DMS153 (cell line): ENCODE data around the gene PPP4C.
"Not testable (repeated sequence)": the region's sequence is repeated elsewhere in the genome, so short reads cannot be mapped to it uniquely, and the experiment has no call there.

Experiments used
- DNase-seq: peaks from one replicate; lab custom pipeline; 2025; lab: John Stamatoyannopoulos, UW

Gene PPP4C

DNA sequence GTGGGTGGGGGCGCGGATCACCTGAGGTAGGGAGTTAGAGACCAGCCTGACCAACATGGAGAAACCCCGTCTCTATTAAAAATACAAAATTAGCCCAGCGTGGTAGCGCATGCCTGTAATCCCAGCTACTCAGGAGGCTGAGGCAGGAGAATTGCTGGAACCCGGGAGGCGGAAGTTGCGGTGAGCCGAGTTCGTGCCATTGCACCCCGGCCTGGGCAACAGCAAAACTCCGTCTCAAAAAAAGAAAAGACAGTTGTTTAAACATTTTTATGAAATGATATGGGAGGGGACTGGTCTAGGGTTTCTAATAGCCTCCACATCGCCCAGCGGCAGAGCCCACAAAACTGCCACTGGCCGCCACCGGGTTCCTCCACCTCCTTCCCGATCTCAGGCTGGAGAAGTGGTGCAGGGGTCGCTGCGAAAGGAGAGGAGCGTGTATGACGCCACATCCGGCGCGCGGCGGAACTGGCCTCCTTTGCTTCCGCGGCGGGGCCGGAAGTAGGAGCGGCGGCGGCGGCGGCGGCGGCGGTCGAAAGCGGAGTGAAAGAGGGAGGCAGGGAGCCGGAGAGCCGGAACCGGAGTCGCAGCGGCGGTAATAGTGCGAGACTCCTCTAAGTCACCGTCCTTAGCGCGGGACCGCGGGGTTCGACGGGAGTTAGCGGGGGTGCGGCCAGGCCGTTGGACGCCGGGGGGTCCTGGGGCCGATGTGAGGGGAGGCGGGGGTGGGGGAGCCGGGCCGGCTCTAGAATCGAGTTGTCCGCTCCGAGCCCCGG lies at the start of gene PPP4C:
Gene PPP4C, plus strand, starts transcription at position 492 of the 773 bp plus-strand sequence. CDS start 384 bp downstream, outside the sequence.
- DNase-seq, result peak; percentile 52

DNA sequence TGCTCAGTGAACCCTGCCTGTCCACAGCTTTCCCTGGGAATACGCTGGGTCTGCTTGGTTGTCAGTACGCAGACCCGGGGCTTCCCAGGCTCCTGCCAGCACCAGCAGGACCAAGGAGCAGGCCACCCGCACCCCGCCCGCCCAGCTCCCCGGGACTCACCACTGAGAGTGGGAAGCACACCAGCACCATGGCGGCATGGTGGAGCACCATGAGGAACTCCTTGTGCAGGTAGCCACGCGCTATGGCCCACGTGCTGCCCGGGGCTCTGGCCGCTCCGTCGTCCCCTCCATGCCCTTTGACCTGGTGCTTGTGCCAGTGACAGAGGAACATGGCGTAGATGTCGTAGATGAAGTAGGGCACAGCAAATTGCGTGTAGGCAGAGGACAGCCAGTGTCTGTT lies 49.3 kb upstream of the PPP4C start:
- DNase-seq, result no peak

DNA sequence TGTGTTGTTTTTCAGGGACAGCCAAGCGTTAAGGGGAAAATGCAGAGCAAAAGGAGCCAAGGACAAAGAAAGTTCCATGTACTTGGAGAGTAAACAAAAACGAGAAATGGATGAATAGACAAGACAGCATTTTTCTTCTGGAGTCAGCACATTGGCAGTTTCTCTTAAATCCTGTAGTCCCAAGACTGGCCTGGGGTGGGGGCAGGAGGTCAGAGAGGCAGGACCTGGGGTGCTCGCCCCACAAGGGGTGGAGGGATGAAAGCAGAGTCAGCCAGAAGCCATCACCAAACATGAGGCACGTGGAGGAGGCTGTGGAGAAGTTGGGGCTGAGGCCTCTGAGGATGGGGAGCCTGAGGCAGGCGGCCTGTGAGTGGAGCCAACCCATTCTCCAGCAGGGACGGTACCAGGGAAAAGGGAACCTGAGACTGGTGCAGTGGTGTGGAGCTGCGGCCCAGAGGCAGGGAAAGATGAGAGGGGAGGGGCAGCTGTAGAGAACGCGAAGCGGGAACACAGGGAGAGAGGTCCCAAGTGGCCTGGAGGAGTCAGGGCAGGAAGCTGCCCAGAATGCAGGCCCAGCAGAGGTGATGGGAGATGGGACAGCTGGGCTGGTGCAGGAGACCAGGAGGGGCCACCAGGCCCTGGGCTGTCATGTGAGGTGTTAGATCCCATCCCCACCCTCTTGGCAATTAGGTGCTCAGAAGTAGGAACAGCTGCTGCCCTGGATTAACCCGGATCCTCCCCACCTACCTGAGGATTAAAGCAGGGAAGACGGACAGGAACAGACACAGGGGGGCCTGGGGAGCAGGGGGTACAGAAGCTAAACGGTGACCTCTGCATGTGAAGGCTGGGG lies 48.0 kb upstream of the PPP4C start:
- no peak for DNase-seq

DNA sequence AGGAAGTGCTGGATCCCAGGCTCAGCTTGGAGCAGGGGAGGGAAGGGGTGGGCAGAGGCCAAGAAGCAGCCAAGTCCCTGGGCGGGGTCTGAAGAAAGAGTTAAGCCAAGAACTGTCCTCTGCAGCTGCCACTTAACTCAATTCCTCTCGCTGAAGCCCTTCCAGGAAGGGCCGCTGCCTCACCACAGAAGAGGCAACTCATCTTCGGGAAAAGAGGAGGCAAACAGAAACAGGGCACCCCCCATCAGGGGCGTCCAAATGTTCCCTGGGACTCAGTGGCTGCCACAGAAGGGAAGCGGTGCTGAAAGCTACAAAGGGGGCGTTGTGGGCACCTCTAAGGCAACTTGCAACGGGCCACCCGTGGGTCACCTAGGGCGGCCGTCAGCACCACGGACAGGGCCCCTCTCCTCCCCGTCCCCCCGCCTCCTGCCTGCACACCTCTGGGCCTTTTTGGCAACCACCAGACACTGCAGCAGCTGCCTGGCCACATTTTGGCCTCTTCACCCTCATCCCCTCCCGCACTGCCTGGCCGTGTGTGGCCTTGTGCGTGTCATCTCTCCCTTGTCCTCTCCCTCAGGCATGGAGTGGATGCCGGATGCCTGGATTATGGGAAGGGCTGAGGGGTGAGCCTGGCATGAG lies 47.2 kb upstream of the PPP4C start:
- no peak for DNase-seq

DNA sequence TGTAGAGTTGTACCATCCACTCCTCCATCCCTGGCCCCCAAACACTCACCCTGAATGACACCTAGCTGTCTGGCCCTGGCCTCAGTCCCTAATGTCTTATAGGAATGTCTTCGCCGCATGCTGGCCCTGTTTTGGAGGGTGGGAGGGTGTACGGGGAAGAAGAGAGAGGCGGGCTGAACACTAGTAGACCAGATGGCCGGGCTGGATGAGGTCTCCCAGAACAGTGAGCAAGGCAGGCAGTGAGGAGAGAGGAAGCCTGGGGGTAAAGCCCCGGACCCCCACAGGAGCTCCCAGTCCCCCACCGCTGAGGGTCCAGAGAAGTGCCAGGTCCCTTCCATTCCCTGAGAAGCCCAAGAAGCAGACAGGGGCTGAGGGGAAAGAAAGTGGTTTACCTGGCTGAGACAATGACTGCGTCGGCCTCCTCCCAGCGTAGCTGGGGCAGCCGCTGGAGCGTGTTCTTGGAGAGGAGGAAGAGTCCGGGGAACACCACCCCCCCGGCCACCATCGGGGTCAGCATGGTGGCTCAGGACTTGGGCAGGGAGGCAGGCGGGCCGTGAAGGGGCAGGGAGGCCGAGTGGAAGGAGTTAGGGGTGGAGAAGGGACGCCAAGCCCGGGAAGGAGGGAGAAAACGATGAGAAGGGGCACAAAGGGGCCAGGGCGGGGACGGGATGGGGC lies 45.6 kb upstream of the PPP4C start:
- no peak for DNase-seq

DNA sequence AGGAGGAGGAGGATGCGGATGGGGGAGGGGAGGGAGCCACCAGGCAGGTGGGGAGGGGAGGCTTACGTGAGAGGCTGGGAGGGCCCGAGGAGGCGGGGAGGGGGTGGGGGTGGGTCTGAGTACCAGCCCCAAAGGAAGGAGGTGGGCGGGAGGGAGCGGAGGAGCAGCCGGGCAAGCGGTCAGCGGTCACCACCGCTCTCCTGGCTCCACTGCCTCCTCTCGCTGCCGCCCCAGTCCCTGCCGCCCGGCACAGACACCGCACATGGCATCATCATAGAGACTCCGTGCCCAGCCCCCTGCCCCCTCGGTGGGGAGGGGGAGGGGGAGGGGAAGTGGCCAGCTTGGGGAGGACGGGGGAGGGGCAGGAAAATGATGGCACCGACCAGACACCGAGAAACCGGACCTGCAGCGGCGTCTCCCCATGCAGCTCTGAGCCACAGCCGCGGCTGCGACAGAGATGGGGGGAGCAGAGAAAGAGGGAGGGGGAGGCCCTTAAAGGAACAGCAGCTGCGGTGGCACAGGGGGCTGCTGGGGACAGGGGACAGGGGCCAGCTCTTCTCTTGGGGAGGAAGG lies 44.9 kb upstream of the PPP4C start, which contains the start of gene TLCD3B:
Gene TLCD3B, minus strand, starts transcription at position 431 of the 573 bp plus-strand sequence. CDS start 744 bp downstream, outside the sequence.
- DNase-seq, result no peak

DNA sequence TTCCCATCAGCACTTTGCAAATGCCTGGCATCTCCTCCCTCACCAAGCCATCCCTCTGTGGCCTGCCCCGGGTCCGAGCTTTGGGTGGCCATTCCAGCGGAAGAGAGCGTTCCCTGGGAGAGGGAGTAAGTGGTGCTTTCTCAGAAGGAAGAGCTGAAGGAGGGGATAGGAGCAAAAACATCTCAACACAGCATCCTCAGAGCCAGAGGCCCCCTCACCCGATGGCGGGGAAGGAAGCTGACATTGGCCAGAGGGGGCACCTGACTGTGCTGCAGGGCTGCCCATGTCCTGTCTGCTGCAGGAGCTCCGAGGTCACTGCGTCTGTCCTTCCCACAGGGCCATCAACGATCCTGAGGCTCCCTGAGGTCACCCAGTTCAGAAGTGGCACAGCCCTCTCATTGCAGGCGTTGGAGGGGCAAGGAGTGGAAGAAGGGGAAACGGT lies 44.3 kb upstream of the PPP4C start:
- no peak for DNase-seq

DNA sequence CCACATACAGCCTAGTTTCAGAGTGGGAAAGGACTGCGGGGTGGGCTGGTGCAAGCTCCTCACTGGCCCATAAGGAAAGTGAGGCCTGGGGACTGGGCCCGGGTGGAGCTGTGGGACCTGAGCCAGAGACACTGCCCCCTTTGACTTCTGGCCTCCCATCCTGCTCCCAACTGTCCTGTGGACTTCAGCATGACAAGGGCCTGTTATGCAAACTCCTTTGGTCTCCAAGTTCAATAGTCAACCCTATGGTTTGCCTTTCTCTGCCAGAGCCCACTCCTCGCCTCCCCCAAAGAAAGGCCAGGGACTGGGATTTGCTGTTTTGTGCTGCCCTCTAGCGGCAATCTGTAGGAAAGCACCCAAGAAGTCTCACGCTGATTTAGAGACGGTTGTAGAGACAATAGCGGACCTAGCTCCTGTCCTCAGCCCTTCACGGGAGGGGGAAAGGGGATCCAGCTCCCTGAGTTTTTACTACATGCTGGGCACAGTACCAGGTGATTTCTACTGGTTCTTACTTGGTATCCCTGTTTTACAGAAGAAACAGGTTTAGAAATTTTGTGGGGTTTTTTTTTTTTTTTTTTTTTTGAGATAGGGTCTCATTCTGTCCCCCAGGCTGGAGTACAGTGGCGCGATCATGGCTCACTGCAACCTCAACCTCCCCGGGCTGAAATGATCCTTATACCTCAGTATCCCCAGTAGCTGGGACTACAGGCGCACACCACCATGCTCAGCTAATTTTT lies 43.5 kb upstream of the PPP4C start:
- peak; percentile 59 for DNase-seq

DNA sequence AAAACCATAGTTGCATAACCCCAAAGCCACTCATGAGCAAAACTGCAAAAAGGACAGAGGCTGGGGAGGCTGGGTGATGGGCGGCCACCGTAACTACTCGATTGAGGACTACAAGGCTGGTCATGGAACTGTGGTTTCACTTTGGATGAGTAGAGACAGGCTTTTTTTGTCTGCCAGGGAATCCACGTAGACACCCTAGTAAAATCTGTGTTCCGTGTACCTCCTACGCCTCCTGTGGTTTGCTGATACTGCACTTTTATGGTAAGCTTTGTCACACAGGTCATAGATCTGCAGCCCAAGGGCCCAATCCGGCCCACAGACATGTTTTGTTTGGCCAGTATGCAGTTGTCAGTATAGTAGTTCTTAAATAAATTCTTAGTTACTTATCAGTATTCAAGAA lies 42.5 kb upstream of the PPP4C start:
- no peak for DNase-seq

DNA sequence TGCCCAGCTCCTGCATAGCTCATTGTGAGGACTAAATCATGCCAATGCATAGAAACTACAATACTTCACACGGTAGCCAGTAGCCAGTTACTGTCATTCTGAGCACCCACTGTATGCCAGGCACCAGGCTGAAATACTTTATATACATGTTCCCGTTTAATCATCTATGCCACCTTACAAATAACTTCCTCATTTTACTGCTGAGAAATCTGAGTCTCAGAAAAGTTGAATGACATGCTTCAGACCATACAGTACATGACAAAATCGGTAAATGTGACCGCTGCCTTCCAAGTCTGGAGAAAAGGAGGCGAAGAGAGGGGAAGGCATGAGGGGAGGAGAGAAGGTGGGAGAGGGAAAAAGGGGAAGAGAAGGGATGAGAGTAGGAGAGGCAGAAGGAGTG lies 35.6 kb upstream of the PPP4C start:
- no peak for DNase-seq

DNA sequence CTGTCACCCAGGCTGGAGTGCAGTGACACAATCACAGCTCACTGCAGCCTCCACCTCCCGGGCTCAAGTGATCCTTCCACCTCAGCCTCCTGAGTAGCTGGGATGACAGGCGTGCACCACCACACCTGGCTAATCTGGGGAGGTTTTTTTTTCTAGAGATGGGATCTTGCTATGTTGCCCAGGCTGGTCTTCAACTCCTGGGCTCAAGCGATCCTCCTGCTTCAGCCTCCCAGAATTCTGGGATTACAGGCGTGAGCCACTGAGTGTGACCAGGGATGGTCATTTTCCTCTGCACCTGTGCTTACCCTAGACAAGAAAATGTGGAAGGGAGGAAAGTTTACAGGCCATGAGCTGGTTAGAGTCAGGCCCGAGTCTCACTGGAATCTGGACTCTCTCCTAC lies 35.1 kb upstream of the PPP4C start:
- not testable (repeated sequence) for DNase-seq

DNA sequence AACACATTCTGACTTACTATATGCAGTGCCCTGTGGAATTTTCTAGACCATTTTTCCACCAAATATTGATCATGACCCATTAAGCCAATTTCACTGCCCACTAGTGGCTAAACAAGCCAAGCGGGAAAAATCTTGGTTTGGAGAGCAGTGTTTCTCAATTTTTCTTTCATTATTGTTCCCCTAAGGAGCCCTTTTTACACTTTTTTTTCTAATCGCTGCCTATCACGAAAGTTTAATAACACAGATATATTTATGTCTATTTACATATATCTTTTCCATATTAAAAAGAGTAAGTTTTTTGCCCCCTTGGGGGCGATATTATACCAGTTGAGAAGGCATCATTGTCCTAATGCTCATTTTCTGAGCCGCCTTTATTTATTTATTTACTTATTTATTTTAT lies 34.0 kb upstream of the PPP4C start:
- DNase-seq, result no peak

DNA sequence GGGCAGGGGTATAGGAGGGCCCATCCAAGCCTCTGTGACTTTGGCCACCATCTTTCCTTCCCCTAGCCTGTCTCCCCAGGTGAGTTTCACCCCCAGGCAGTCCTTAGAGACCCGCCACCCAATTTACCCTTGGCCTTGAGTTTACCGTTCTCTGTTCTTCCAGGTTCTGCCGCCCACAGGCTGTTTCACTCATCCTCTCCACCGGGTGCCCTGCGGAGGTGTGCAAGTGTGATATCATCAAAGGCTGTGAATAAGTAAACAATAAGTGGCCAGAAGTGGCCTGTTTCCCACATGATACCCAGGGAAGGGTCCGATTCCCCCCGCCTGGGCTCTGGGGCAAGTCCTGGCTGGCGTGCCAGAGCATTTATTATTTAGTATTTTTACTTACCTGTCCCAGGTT lies 29.6 kb upstream of the PPP4C start:
- DNase-seq, result no peak

DNA sequence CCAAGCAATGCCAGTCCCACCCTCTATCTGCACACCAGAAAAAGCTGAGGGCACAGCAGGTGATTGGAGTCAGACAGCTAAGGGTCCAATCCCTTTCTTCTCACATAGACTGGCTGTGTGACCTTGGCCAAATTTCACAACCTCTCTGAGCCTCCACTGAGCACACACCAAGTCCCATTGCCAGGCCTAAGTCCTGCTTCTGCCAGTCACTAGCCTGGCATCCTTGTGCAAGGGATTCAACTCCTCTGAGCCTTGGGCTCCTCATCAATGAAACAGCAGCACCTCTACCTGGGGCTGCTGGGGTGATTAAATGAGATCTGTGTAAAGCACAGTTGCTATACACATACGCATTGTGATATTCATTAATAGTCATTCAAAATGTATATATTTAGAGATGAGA lies 29.2 kb upstream of the PPP4C start:
- DNase-seq, result no peak

DNA sequence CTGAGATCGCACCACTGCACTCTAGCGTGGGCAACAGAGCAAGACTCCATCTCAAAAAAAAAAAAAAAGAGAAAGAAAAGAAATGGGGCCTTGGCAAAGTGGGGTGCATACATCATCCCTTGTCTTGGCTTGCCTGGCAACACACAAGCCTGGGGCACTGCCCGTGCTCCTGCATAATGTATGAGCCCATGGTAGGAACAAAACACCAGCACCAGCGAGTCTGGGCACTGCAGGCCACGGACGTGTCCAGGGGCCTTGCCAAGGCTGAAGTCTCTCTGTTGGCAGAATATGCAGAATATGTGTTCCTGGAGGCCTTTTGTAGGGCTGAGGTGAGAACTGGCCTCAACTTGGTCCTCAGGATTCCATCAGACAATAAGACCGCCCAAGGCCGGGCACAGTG lies 25.9 kb upstream of the PPP4C start:
- no peak for DNase-seq

DNA sequence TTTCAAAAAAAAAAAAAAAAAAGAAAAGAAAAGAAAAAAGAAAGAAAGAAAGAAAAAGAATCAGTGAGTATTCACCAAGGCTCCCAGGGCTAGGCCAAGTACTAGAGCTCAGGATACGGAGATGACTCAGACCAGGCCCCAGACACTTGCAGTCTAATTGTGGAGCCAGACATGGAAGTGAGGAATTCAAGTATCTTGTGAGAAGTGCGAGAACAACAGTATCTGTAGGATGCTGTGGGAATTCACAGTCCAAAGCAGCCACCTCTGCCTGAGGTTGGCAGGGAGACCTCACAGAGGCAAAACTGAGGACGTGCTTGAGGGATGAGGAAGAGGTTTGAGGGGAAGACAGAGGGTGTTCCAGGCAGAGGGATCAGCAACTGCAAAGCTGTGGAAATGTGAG lies 24.3 kb upstream of the PPP4C start:
- DNase-seq, result no peak

DNA sequence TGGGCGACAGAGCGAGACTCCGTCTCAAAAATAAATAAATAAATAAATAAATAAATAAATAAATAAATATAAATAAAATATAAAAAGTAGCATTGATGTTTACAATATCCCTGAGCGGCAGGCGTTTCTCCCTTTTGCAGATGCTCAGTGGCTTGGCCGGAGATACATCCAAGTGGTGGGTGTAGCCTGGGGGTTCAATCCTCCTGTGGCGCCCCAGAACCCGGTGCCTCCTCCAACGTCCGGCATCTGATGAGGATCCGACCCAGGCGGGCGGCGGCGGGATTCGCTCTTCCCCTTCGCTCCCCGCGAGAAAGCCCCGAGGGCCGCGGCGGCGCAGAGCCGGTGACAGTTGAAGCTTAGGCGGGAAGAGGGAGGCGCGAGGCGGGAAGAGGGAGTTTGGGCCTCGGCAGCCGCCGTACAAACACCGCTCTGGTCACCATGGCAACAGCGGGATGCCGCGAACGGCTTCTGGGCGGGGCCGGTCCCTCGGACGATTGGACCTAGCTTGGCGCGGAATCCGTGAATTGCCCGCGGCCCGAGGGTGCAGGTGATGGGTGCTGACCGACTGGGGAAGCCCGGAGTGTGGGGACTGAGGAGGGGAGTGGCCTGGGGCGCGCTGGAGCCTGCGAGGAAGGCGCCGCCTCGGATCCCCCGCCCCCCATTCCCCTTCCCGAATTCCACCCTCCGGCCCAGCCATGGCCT lies 23.0 kb upstream of the PPP4C start:
- peak; percentile 81 for DNase-seq

DNA sequence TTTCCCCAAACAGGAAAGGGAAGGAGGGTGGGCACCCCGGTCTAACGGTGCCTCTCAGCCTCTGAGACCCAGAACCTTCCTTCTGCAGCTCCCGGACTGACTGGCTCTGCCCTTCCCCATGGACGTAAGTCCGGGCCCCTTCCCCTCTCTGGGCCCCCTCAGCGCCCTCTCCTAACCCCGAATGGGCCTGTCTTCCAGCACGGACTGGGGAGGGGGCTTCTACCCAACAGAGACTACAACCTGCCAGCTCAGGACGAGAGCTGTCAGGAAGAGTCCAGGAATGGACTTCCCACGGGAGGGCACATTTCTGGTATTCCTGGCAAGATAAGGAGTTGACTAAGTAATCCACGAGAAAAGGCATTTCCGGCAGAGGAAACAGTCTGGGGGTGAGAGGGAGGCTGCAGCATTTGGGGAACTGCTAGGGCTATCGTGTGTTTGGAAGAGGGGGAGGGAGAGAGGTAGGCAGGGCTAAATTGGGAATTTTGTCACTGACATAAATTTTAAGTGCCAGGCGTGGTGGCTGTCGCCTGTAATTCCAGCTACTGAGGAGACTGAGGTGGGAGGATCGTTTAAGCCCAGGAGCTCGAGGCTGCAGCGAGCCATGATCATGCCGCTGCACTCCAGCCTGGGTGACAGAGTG lies 22.3 kb upstream of the PPP4C start:
- no peak for DNase-seq

DNA sequence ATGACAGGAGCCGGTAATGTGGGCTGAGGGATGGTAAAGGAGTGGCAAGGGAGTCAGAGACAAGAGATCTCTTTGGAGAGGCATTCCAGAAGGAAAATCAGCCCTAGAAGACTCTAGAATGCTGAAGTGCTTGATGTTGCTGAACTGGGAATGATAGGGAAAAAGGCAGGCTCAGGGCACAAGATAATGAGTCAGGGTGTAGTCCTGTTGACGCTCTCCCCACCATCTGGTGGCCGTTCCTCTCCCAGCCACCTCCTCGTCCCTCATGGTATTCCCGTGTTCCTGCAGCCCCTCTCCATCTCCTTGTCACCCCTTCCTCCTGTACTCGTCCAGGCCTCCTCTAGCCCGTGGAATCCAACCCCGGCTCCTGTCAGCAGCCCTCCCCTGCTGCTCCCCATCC lies 21.3 kb upstream of the PPP4C start:
- DNase-seq, result no peak
